BJ (cell line): ENCODE results near the gene NKAIN2. TPM values are rescaled to one million over a fixed set of nuclear protein-coding genes. Genes with fewer than 3 reads are reported as not detected.

Experiments used
- CTCF ChIA-PET: fragments of 350-600 bp; formaldehyde crosslinking; extraction: SDS; loops from one replicate; lab custom pipeline; 2021; ENCODE audit warnings: antibody characterized with exemption, inconsistent platforms; lab: Yijun Ruan, JAX
- POLR2A ChIA-PET: fragments of 300-600 bp; sonication (Branson Sonifier 250); formaldehyde crosslinking; extraction: SDS; loops from one replicate; lab custom pipeline; 2021; ENCODE audit warnings: antibody characterized with exemption; lab: Charles Lee
- DNase-seq: peaks from one replicate; pipeline ENCODE4 v3.0.0-alpha.2; 2011; ENCODE audit warnings: low read depth
- H3K27me3 ChIP-seq: 2 replicates; pipeline ENCODE4 v1.6.0; 2011; ENCODE audit warnings: low read length; ENCODE audit not compliant: control insufficient read depth, insufficient read depth
- H3K36me3 ChIP-seq: 2 replicates; pipeline ENCODE4 v1.5.1; 2011; ENCODE audit warnings: low read length; ENCODE audit not compliant: control insufficient read depth, insufficient read depth
- H3K4me3 ChIP-seq: 2 replicates; pipeline ENCODE4 v1.5.1; 2011; ENCODE audit warnings: low read depth, mild to moderate bottlenecking, control low read depth, low read length
- CTCF ChIP-seq: IDR thresholded peaks from 2 replicates; pipeline ENCODE4 v1.5.1; 2011; ENCODE audit warnings: low read depth, mild to moderate bottlenecking, control low read depth, inconsistent platforms, low read length, moderate library complexity; ENCODE audit not compliant: insufficient read depth
- polyA plus RNA-seq: library from polyadenylated mRNA; depleted of rRNA; stranded (reverse); fragments of >200 nt; gene quantifications from 2 replicates; pipeline ENCODE4 v1.2.3, GENCODE V29; 2011

The NKAIN2 gene
- polyA plus RNA-seq, 1 experiment: not detected

GRCh38 chr6:124819346-124819745 lies 1015.7 kb downstream of the NKAIN2 start:
- Histone ChIP-seq H3K36me3 (no peaks in the 10 kb centered on the region), H3K27me3 (no peaks in the 10 kb centered on the region), H3K4me3 (no peak overlapping the region)
- TF ChIP-seq CTCF: no peak
- DNase-seq: no peak
- CTCF ChIA-PET: no interaction called here
- POLR2A ChIA-PET: no interaction called here

- POLR2A ChIA-PET: no interaction called here
- H3K36me3 ChIP-seq: no peaks in the 10 kb centered on the region
- H3K4me3 ChIP-seq: no peak overlapping the region
- no peak for DNase-seq
- no peaks in the 10 kb centered on the region for H3K27me3 ChIP-seq
- CTCF ChIA-PET: no interaction called here
- no peak for TF ChIP-seq CTCF
These were observed 1018.5 kb downstream of the NKAIN2 start for GRCh38 chr6:124822204-124822613.

- POLR2A ChIA-PET: no interaction called here
These were observed 1019.1 kb downstream of the NKAIN2 start for GRCh38 chr6:124822721-124823120.

DNA sequence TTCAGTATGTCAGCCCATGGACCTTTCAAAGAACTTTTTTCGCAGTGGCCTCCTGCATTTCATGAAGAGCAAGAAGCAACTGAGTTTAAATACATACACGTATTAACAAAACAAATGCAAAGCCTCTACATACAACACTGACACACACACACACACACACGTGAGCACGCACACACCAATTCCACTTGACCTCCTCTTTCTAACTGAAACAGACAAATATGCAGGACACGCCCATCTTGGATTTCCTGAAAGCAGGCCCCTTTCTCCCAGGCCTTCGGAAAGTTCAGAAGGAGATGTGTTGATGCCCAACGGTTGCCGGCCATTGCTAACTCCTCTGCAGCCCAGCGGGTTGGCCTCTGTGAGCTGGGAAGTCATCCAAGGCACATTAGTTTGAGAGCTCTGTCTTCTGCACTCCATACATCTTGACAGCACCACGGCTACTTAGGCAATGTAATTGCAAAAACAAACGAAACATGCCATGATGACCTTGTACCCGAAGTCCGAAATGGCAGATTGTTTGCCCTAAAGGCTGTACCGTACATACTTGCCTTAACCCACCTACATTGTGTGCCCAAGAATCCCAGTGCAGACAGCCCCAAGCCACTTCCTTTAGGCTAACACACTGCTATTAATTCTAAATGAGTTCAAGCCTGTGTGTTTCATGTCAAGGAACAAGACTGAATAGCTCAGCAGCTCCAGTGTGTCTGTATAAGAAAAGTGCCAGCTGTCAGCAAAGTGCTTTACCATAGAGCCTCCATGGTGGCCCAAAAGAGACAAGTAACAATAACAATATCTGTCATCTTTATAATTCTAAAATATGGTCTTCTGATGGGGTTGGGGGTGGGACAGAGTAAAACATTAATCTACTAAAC lies 1019.8 kb downstream of the NKAIN2 start:
- no peak for DNase-seq
- ChIA-PET POLR2A (no interaction called here), CTCF (interaction anchor here (0.7 kb wide), 1 partner anchor 1821 kb away, joined by 4 read pairs; no protein-coding TSS in a partner anchor)
- Histone ChIP-seq H3K4me3 (no peak overlapping the region), H3K27me3 (no peaks in the 10 kb centered on the region), H3K36me3 (no peaks in the 10 kb centered on the region)
- TF ChIP-seq CTCF: no peak

More at GRCh38 chr6:124822721-124823120, 1019.1 kb downstream of the NKAIN2 start:
- CTCF ChIA-PET: interaction anchor here (0.7 kb wide), 1 partner anchor 1820 kb away, joined by 4 read pairs; no protein-coding TSS in a partner anchor
- TF ChIP-seq CTCF: no peak
- Histone ChIP-seq H3K36me3 (no peaks in the 10 kb centered on the region), H3K27me3 (no peaks in the 10 kb centered on the region), H3K4me3 (no peak overlapping the region)
- no peak for DNase-seq

DNA sequence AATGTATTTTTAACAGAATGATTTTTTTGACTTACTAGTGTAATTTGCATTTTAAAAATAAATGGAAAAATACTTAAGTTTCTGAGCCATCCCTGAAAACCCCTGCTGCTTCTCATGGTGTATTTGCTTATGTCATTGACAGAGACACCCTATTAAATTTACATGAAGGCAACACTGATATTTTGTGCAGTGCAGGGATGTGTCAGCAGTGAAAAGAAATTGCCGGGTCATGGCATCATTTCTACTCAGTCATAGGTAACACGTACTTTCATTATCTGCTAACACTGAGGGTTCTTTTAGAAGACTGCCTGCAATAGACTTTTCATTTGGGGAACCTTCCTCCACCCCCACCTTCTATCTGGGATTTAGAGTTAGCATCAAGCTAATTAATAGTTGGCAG lies 1021.9 kb downstream of the NKAIN2 start:
- TF ChIP-seq CTCF: no peak
- POLR2A ChIA-PET: no interaction called here
- H3K4me3 ChIP-seq: no peak overlapping the region
- CTCF ChIA-PET: no interaction called here
- H3K36me3 ChIP-seq: no peaks in the 10 kb centered on the region
- DNase-seq: no peak
- no peaks in the 10 kb centered on the region for H3K27me3 ChIP-seq
